DMS114 treated with DMSO at 0.1 percent for 48 hours (cell line): ENCODE results near the gene KCTD20.
"Not testable (repeated sequence)": the region's sequence is repeated elsewhere in the genome, so short reads cannot be mapped to it uniquely, and the experiment has no call there.

Experiments
- DNase-seq: peaks from one replicate; lab custom pipeline; 2025; ENCODE audit not compliant: unreplicated experiment; lab: John Stamatoyannopoulos, UW

Gene KCTD20

GRCh38 chr6:36442671-36443470, at the start of gene KCTD20, which contains the start of gene PXT1:
Gene KCTD20 (plus strand): TSS chr6:36443000. CDS start chr6:36470098, 27,098 bp downstream.
Gene PXT1 (minus strand): TSS chr6:36442854. CDS start chr6:36426082, 16,772 bp downstream.
- peak; percentile 73 for DNase-seq

GRCh38 chr6:36399970-36400369, 42.8 kb upstream of the KCTD20 start:
- no peak for DNase-seq

GRCh38 chr6:36402481-36402880, 40.3 kb upstream of the KCTD20 start:
- DNase-seq = no peak

GRCh38 chr6:36404164-36404563, 38.6 kb upstream of the KCTD20 start:
- DNase-seq = no peak

GRCh38 chr6:36409718-36410117, 33.1 kb upstream of the KCTD20 start:
- DNase-seq = not testable (repeated sequence)

- DNase-seq = no peak
These were observed 29.0 kb upstream of the KCTD20 start for GRCh38 chr6:36413489-36414480.

- no peak for DNase-seq
These were observed 28.3 kb upstream of the KCTD20 start for GRCh38 chr6:36414481-36414880.

- no peak for DNase-seq
These were observed 24.2 kb upstream of the KCTD20 start for GRCh38 chr6:36418558-36418957.

- DNase-seq = no peak
These were observed 23.5 kb upstream of the KCTD20 start for GRCh38 chr6:36419310-36419709.

GRCh38 chr6:36422714-36423100, 20.1 kb upstream of the KCTD20 start:
- no peak for DNase-seq

- DNase-seq = peak; percentile 98
These were observed 19.5 kb upstream of the KCTD20 start for GRCh38 chr6:36423101-36423824.

GRCh38 chr6:36426622-36427021, 16.2 kb upstream of the KCTD20 start:
- no peak for DNase-seq

- no peak for DNase-seq
These were observed 13.9 kb upstream of the KCTD20 start for GRCh38 chr6:36428911-36429310.

GRCh38 chr6:36430351-36430750, 12.4 kb upstream of the KCTD20 start:
- DNase-seq = no peak

GRCh38 chr6:36431197-36431596, 11.6 kb upstream of the KCTD20 start:
- DNase-seq = no peak

GRCh38 chr6:36432151-36432671, 10.6 kb upstream of the KCTD20 start:
- DNase-seq = no peak

- no peak for DNase-seq
These were observed 6.3 kb upstream of the KCTD20 start for GRCh38 chr6:36436466-36436865.

- peak; percentile 89 for DNase-seq
These were observed 1.4 kb upstream of the KCTD20 start for GRCh38 chr6:36441307-36441894.

GRCh38 chr6:36442103-36442670, 613 bp upstream of the KCTD20 start:
- no peak for DNase-seq
